H1 (cell line): ENCODE results near the gene NIPAL3.

Experiments used
- CTCF ChIP-seq, 3 experiments: IDR thresholded peaks; 1 replicate in 2 of 3; 2 replicates in 1 of 3; pipeline versions ENCODE4 v1.5.1 to v1.6.1; 2011; ENCODE audit warnings: low read length in 3 of 3, mild to moderate bottlenecking in 3 of 3, inconsistent platforms in 2 of 3, low read depth in 1 of 3, moderate library complexity in 1 of 3; ENCODE audit not compliant: insufficient read depth in 1 of 3; ENCODE audit errors: control extremely low read depth in 1 of 3
- EGR1 ChIP-seq: IDR thresholded peaks from 2 replicates; pipeline ENCODE4 v1.6.1; 2011; ENCODE audit warnings: low read depth, low read length, borderline replicate concordance
- EP300 ChIP-seq, 2 experiments: IDR thresholded peaks; 1 replicate in 1 of 2; 2 replicates in 1 of 2; pipeline ENCODE4 v1.6.1; 2011 to 2012; ENCODE audit warnings: low read depth in 2 of 2, low read length in 2 of 2, mild to moderate bottlenecking in 2 of 2, borderline replicate concordance in 1 of 2, inconsistent platforms in 1 of 2, moderate library complexity in 1 of 2
- EZH2 ChIP-seq: fragments of 200-600 bp; sonication (generic); IDR thresholded peaks from 2 replicates; pipeline ENCODE4 v1.7.1; 2012; ENCODE audit warnings: low read depth, mild to moderate bottlenecking, moderate library complexity, low read length, inconsistent platforms; ENCODE audit not compliant: severe bottlenecking
- JUN ChIP-seq: IDR thresholded peaks from 2 replicates; pipeline ENCODE4 v1.6.1; 2011; ENCODE audit warnings: low read depth, mild to moderate bottlenecking, improper control_type of control experiment, low read length
- JUND ChIP-seq: IDR thresholded peaks from 2 replicates; pipeline ENCODE4 v1.6.1; 2011; ENCODE audit warnings: mild to moderate bottlenecking, improper control_type of control experiment, low read length
- MAFK ChIP-seq: IDR thresholded peaks from 2 replicates; pipeline ENCODE4 v1.6.1; 2012; ENCODE audit warnings: low read depth, mild to moderate bottlenecking, improper control_type of control experiment, low read length
- POLR2A ChIP-seq, 2 experiments: IDR thresholded peaks; 1 replicate in 1 of 2; 2 replicates in 1 of 2; pipeline ENCODE4 v1.6.1; 2011; ENCODE audit warnings: low read depth in 2 of 2, low read length in 2 of 2, mild to moderate bottlenecking in 2 of 2; ENCODE audit errors: control extremely low read depth in 1 of 2
- POLR2AphosphoS5 ChIP-seq: IDR thresholded peaks from 2 replicates; pipeline ENCODE4 v1.6.1; 2011; ENCODE audit warnings: low read depth, low read length
- POU5F1 ChIP-seq: IDR thresholded peaks from 2 replicates; pipeline ENCODE4 v1.6.1; 2011; ENCODE audit warnings: low read depth, mild to moderate bottlenecking, low read length, moderate library complexity
- RAD21 ChIP-seq, 2 experiments: IDR thresholded peaks in 1 of 2; conservative IDR thresholded peaks in 1 of 2; 2 replicates each; pipeline ENCODE4 v1.6.1; 2011; ENCODE audit warnings: low read depth in 2 of 2, low read length in 2 of 2, improper control_type of control experiment in 1 of 2, inconsistent platforms in 1 of 2, mild to moderate bottlenecking in 1 of 2, moderate library complexity in 1 of 2
- RNF2 ChIP-seq: fragments of 200-900, 300-1000 bp; sonication (generic); IDR thresholded peaks from 2 replicates; pipeline ENCODE4 v1.7.1; 2016; ENCODE audit warnings: borderline replicate concordance, low read depth, mild to moderate bottlenecking, antibody characterized with exemption, low read length; ENCODE audit not compliant: poor library complexity, severe bottlenecking; ENCODE audit errors: missing control alignments
- TAF1 ChIP-seq: IDR thresholded peaks from 2 replicates; pipeline ENCODE4 v1.6.1; 2011; ENCODE audit warnings: mild to moderate bottlenecking, low read depth, low read length

GRCh38 chr1:24403806-24404205, 11.8 kb upstream of the NIPAL3 start:
- TF ChIP-seq POLR2AphosphoS5 = no peak
- no peak for TF ChIP-seq TAF1
- no peak for TF ChIP-seq CTCF (IDR thresholded peaks at IDR 0.05; ENCODE audit: control extremely low read depth in 1 of 3, insufficient read depth in 1 of 3, low read depth in 1 of 3, low read length in 3 of 3)
- TF ChIP-seq RAD21 (IDR thresholded peaks at IDR 0.05 in 1 of 2, conservative IDR thresholded peaks at IDR 0.05 in 1 of 2; ENCODE audit: low read depth in 2 of 2, low read length in 2 of 2) = no peak
- TF ChIP-seq EP300 (IDR thresholded peaks at IDR 0.05; ENCODE audit: borderline replicate concordance in 1 of 2, low read depth in 2 of 2, low read length in 2 of 2) = no peak
- TF ChIP-seq EGR1 = no peak
- TF ChIP-seq EZH2 = no peak
- TF ChIP-seq MAFK = no peak
- no peak for TF ChIP-seq RNF2
- no peak for TF ChIP-seq JUN
- TF ChIP-seq POLR2A (IDR thresholded peaks at IDR 0.05; ENCODE audit: control extremely low read depth in 1 of 2, low read depth in 2 of 2, low read length in 2 of 2) = no peak
- TF ChIP-seq POU5F1 = no peak
- TF ChIP-seq JUND = no peak
